ENCODE results near the gene CPA3. TPM values are rescaled to one million over a fixed set of nuclear protein-coding genes. Genes with fewer than 3 reads are reported as not detected.

Gene CPA3
- total and polyA plus RNA-seq, 4 donors, result 0.42 to 8.6 (median 1.9) TPM; not detected in 1

GRCh38 chr3:148828136-148828690 is 36.9 kb upstream of the CPA3 start:
- WGBS, result 79% methylated on average over 4 of the region's 4 CpGs
- DNase-seq (ENCODE audit: low spot score), result no peak
- Histone ChIP-seq H3K36me3 (ENCODE audit: control insufficient read depth in 4 of 4, insufficient read depth in 3 of 4, low read depth in 1 of 4, low read length in 3 of 4) (no peaks in the 10 kb centered on the region), H3K9me3 (ENCODE audit: control insufficient read depth in 4 of 4, low read length in 3 of 4) (no peaks in the 10 kb centered on the region), H3K9ac (ENCODE audit: low read depth in 1 of 2, low read length in 2 of 2) (no peak overlapping the region), H3K27me3 (ENCODE audit: control insufficient read depth in 4 of 4, insufficient read depth in 4 of 4, low read length in 3 of 4) (no peaks in the 10 kb centered on the region), H3K27ac (ENCODE audit: low read depth in 1 of 2, low read length in 2 of 2) (no peak overlapping the region), H3K4me1 (ENCODE audit: control insufficient read depth in 4 of 4, insufficient read depth in 4 of 4, low read length in 3 of 4) (no peaks in the 10 kb centered on the region), H3K4me3 (ENCODE audit: low read depth in 1 of 3, low read length in 3 of 3) (no peak overlapping the region)
- no peak for TF ChIP-seq ATF3 (IDR thresholded peaks at IDR 0.05)
- TF ChIP-seq ZBTB33 (IDR thresholded peaks at IDR 0.05), result no peak
- TF ChIP-seq RAD21 (IDR thresholded peaks at IDR 0.05), result no peak
- TF ChIP-seq YY1 (IDR thresholded peaks at IDR 0.05), result no peak
- no peak for TF ChIP-seq HNF4G (IDR thresholded peaks at IDR 0.05)
- TF ChIP-seq HNF4A (conservative IDR thresholded peaks at IDR 0.05), result no peak
- no peak for TF ChIP-seq CTCF (IDR thresholded peaks at IDR 0.05; ENCODE audit: low read depth, low read length, missing input control)
- TF ChIP-seq RXRA (IDR thresholded peaks at IDR 0.05), result no peak
- TF ChIP-seq JUND (IDR thresholded peaks at IDR 0.05), result no peak
- no peak for TF ChIP-seq NR2F2 (IDR thresholded peaks at IDR 0.05)
- TF ChIP-seq REST (IDR thresholded peaks at IDR 0.05), result no peak
- TF ChIP-seq TAF1 (conservative IDR thresholded peaks at IDR 0.05), result no peak

- H3K4me3 ChIP-seq (ENCODE audit: low read depth in 1 of 3, low read length in 3 of 3), result no peak overlapping the region
- no peaks in the 10 kb centered on the region for H3K27me3 ChIP-seq (ENCODE audit: control insufficient read depth in 4 of 4, insufficient read depth in 4 of 4, low read length in 3 of 4)
- no peaks in the 10 kb centered on the region for H3K9me3 ChIP-seq (ENCODE audit: control insufficient read depth in 4 of 4, low read length in 3 of 4)
- no peak overlapping the region for H3K9ac ChIP-seq (ENCODE audit: low read depth in 1 of 2, low read length in 2 of 2)
- DNase-seq (ENCODE audit: low spot score), result no peak
- 89% methylated on average over 3 of the region's 3 CpGs for WGBS
- no peaks in the 10 kb centered on the region for H3K4me1 ChIP-seq (ENCODE audit: control insufficient read depth in 4 of 4, insufficient read depth in 4 of 4, low read length in 3 of 4)
- TF ChIP-seq REST (IDR thresholded peaks at IDR 0.05) (no peak), NR2F2 (IDR thresholded peaks at IDR 0.05) (no peak), EGR1 (IDR thresholded peaks at IDR 0.05; ENCODE audit: low read depth in 2 of 2) (no peak), FOXA1 (IDR thresholded peaks at IDR 0.05) (no peak), RAD21 (IDR thresholded peaks at IDR 0.05) (no peak), FOXA2 (IDR thresholded peaks at IDR 0.05) (no peak), CTCF (IDR thresholded peaks at IDR 0.05; ENCODE audit: low read depth, low read length, missing input control) (no peak), GABPA (IDR thresholded peaks at IDR 0.05 in 1 of 2, conservative IDR thresholded peaks at IDR 0.05 in 1 of 2) (no peak), ATF3 (IDR thresholded peaks at IDR 0.05) (no peak), JUND (IDR thresholded peaks at IDR 0.05) (no peak), SP1 (IDR thresholded peaks at IDR 0.05) (no peak)
- TF ChIP-seq, protein P1, sequence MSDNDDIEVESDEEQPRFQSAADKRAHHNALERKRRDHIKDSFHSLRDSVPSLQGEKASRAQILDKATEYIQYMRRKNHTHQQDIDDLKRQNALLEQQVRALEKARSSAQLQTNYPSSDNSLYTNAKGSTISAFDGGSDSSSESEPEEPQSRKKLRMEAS (IDR thresholded peaks at IDR 0.05), result no peak
- no peak overlapping the region for H3K27ac ChIP-seq (ENCODE audit: low read depth in 1 of 2, low read length in 2 of 2)
- no peaks in the 10 kb centered on the region for H3K36me3 ChIP-seq (ENCODE audit: control insufficient read depth in 4 of 4, insufficient read depth in 3 of 4, low read depth in 1 of 4, low read length in 3 of 4)
Observed at GRCh38 chr3:148829926-148830325, 35.2 kb upstream of the CPA3 start.

Data from liver (tissue), 9 donors.